ENCODE data around the gene VRTN.
"Not testable (repeated sequence)": the region's sequence is repeated elsewhere in the genome, so short reads cannot be mapped to it uniquely, and the experiment has no call there.

The VRTN gene, protein sequence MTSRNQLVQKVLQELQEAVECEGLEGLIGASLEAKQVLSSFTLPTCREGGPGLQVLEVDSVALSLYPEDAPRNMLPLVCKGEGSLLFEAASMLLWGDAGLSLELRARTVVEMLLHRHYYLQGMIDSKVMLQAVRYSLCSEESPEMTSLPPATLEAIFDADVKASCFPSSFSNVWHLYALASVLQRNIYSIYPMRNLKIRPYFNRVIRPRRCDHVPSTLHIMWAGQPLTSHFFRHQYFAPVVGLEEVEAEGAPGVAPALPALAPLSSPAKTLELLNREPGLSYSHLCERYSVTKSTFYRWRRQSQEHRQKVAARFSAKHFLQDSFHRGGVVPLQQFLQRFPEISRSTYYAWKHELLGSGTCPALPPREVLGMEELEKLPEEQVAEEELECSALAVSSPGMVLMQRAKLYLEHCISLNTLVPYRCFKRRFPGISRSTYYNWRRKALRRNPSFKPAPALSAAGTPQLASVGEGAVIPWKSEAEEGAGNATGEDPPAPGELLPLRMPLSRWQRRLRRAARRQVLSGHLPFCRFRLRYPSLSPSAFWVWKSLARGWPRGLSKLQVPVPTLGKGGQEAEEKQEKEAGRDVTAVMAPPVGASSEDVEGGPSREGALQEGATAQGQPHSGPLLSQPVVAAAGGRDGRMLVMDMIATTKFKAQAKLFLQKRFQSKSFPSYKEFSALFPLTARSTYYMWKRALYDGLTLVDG

DNA sequence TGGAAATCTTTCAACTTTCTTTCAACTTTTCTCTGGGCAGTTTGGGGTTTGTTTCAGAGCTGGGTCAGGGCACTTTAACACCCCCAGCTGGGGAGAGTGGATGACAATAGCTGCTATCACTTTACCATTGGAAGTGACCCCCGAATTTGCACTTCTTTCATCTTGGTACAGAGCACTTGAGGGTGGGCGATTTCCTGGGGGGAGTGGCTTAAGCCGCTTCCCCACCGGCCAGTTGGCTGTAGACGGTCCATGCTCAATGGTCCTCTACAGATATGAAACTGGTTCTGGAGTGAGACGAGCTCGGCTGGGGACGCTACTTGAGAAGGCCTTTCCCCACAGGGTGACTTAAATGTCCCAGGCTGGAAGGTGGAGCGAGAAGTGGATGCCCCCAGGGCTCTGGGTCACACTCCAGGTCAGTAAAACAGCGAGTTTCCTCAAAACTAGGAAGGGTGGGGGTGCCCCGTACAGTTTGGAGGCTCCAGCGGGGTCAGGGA is at the start of gene VRTN:
TSS of gene VRTN (plus strand) at position 231 of the 494 bp plus-strand sequence. CDS start 8,313 bp downstream, outside the sequence.
- DNase-seq (ENCODE audit: low spot score) = no peak

DNA sequence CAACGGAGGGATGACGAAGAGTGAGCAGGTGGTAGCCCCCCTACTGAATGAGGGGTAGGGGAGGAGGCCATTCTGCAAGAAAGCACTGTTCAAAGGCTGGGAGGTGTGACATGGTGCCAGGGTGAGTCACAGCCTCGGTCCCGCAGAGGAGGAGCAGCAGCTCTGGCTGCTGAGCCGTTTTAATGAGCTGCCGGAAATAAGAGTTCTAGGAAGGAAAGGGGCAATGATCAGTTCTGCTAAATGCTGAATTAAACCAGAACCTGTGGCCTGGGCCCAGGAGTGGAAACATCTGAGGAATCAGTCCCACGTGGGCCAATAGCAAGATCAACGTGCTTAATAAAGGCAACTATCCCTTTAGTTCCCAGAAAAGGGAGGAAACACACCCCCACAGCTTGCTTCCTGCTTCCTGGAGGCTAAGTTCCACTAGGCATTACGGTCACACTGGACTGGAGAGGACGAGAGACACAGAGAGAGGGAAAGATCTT is 49.2 kb upstream of the VRTN start:
- DNase-seq (ENCODE audit: low spot score) = no peak

DNA sequence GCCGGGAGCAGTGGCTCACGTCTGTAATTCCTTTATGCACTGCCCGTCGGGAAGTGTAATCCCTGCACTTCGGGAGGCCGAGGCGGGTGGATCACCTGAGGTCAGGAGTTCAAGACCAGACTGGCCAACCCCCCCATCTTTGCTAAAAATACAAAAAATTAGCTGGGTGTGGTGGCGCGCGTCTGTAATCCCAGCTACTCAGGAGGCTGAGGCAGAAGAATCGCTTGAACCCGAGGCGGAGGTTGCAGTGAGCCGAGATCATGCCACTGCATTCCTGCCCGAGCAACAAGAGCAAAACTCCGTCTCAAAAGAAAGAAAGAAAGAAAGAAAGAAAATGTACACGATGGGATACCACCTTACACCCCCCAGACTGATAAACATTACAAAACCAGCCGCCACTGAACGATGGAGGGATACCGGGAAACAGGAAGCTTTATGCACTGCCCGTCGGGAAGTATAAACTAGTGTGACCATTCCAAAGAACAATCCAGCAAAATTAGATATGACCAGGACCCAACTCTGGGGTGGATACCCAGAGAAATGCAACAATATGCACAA is 46.6 kb upstream of the VRTN start:
- no peak for DNase-seq (ENCODE audit: low spot score)

DNA sequence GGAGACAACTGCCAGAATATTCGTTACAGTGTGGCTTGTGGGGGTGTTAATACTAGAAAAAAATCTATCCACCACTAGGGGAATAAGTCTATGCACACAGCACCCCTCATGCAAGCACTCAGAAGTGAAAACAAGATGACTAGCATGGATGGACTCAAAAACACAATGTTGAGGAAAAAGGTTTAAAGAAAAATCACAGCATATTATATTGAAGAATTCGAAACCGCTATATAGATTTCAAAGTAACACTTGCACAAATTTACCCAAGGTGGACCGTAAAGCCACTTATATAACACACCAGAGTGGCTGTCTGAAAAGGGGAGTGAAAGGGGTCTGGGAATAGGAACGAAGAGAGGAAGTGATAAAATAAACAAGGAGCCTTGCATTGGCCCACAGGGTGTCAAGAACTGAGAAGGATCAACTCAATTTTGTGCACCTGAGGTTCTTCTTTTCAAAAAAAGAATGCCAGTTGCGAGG is 46.1 kb upstream of the VRTN start:
- DNase-seq (ENCODE audit: low spot score) = peak; percentile 61

DNA sequence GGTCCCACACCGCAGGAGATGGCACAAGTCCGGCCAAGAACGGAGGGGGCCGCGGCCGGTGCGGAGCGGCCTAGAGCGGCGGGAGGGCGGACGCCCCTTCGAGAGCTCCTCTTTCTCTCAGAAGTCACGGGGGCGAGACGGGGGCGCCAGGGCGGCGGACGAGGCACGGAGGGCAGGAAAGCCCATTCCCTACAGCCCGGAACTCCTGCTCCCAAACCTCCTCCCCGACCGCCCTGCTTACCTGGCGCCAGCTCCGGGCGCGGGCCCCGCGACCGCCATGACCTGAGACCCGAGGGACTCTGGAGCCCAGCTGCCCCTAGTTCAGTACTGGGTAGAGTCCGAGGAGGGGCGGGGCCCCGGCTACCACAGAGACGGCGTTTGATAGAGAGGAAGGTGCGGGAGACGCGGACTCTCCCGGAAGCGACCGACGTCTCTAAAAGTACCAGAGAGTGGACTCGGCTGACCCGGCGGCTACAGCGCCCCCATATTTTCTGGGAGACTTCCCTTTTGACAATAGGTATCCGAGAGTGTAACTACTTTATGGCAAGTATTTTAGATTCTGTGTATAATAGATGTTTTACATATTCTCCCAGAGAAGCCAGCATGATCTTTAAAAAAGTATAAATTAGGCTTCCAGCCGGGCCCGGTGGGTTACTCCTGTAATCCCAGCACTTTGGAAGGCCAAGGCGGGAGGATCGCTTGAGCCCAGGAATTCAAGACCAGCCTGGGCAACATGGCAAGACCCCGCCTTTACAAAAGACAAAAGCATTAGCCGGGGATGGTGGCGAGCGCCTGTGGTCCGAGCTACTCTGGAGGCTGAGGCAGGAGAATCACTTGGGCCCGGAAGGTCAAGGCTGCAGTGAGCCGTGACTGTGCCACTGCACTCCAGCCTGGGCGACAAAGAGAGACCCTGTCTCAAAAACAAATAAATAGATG is 45.4 kb upstream of the VRTN start, which contains the start of gene ABCD4:
TSS of gene ABCD4 (minus strand) at position 301 of the 936 bp plus-strand sequence. CDS start at position 279, 22 bp downstream.
- DNase-seq (ENCODE audit: low spot score) = peak; percentile 93

DNA sequence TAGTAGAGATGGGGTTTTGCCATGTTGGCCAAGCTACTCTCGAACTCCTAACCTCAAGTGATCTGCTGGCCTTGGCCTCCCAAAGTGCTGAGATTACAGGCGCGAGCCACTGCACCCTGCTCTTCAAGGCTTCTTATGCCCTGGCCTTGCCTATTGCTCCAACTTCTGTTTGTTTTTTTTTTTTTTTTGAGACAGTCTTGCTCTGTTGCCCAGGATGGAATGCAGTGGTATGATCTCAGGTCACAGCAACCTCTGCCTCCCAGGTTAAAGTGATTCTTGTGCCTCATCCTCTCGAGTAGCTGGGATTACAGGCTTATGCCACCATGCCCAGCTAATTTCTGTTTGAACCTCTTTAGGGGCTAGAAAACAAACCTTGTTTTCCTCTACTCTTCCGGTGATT is 39.6 kb upstream of the VRTN start:
- DNase-seq (ENCODE audit: low spot score) = no peak

DNA sequence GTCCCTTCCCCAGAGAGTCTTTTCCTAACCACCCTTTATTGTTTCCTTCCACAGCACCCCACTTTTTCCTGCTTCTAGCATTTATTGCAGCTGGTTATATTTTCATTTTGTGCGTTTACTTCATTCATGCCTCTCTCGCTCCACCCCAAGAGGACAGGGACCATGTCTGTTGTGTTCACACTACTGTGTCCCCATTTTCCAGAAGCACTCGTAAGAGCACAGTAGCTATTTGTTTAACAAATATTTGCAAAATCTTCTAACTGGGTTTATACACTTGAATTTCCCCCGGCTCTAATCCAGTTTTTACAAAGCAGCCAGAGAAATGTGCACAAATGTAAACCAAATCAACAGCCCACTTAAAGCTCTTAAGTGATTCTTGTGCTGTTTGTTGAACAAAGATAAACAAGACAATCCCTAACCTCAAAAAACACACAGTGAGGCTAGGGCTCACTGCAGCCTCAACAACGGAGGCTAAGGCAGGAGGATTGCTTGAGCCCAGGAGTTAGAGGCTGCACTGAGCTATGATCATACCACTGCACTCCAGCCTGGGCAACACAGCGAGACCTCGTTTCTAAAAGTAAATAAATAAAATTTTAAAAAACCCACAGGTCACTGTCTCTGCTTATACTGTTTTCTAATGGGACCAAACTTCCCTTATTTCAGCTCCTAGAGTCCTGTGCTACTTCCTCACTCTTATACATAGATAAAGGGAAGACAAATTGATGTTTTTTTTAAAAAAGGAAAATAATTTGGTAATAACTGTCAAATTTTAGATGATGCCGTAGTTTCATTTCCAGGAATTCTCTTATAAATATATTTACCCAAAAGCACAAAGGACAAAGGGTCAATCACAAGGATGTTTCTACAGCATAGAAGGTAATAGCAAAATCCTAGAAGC is 38.9 kb upstream of the VRTN start:
- DNase-seq (ENCODE audit: low spot score) = no peak

DNA sequence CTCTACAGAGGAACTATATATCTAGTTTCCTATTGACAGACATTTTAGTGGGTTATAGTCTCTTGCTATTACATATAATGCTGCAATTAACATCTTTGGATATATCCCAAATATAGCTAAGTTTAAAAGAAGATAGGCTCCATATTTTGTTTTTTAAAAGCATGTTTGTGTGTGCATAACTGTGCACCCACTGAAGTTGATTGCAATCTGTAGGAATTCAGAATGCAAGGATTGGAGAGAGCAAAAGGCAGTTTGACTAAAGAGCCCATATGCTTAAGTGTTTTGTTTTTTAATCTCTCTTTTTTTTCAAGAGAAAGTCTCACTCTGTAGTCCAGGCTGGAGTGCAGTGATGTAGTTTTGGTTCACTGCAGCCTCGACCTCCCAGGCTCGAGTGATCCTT is 36.1 kb upstream of the VRTN start:
- DNase-seq (ENCODE audit: low spot score) = no peak

DNA sequence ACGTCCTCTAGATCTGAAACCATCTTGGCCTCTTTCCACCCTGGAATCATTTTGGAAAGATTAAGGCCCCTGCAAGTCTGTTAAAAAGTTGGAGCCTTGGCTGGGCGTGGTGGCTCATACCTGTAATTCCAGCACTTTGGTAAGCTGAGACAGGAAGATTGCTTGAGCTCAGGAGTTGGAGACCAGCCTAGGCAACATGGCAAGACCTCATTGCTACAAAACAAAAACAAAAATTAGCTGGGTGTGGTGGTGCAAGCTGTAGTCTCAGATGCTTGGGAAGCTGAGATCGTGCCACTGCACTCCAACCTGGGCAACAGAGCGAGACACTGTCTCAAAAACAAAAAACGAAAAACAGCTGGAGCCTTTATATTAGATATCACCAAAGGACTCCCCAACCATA is 34.7 kb upstream of the VRTN start:
- DNase-seq (ENCODE audit: low spot score) = no peak

DNA sequence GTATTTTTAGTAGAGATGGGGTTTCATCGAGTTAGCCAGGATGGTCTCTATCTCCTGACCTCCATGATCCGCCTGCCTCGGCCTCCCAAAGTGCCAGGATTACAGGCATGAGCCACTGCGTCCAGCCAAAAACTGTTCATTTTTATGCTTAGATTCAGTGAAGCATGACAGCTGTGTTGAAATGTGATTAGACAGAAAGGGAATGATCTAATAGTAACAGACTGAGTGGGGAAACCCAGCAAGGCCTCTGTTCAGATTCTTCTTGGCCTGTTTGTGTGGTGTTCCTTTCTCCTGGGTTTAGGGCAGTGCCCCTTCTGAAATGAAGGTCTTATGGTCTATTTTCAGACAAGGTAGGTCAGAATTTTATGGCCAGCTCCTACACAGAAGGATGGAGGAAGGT is 33.7 kb upstream of the VRTN start:
- DNase-seq (ENCODE audit: low spot score) = no peak

DNA sequence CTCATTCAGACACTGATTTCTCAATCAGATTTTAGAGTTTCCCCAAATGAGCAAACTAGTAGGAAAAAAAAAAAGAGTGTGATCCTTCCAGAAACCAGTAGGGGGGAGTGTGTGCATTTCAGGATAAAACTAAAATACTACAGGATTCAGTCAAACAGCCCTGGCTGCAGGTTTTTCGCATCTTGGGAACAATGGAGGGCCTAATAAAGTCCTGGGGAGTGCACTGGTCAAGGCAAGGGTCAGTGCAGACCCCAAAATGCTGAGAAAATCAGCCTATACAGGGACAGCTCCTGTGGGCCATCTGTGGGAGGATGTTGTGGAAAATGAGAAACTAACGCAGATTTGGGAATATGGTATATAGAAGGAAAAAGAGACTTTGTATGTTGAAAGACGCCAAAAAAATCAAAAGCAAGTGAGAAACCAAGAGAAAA is 23.3 kb upstream of the VRTN start:
- DNase-seq (ENCODE audit: low spot score) = peak; percentile 16

DNA sequence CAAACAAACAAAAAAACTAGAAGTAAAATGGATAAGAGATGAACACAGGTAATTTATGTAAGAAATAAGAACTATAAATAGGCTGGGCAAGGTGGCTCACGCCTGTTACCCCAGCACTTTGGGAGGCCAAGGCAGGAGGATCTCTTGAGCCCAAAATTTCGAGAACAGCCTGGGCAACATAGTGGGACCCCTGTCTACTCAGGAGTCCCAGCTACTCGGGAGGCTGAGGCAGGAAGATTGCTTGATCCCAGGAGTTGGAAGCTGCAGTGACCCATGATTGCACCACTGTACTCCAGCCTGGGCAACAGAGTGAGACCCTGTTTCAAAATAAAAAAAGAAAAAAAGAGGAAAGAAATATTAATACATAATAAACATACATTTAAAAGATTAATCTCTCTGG is 22.8 kb upstream of the VRTN start:
- no peak for DNase-seq (ENCODE audit: low spot score)

DNA sequence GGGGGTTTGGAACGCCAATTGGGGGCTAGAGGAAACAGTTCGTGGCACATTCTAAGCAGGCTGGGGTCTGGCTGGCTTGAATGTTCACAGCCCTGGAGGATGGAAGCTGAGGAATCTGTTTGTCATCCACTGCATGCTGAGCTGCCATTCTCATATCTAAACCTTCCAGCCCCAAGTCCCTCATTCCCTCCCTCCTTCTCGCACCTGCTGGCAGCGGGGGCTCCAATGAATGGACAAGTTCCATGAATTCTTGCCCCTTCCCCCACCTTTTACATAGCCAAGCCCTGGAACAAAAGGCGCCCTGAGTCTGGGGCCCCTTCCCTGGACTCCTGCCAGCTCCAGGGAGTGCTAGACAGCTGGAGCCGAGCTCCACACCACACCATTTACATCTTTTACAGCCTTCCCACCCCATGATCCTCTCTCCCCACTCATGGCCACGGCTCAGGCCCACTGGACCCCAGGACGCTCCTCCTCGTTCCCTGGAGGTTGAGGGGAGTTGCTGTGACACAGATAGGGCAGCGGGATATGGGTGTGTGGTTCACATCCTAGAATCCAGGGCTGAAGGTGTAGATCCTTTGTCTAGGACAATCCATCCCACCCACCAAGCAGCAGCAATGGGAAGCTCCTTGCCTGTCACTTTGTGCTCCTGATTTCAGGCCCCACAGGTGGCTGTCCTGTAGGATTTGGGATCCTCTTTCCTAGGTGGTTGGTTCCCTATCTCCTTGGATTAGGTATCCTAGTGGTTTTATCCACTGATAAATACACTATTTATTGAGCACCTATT is 21.7 kb upstream of the VRTN start:
- no peak for DNase-seq (ENCODE audit: low spot score)

DNA sequence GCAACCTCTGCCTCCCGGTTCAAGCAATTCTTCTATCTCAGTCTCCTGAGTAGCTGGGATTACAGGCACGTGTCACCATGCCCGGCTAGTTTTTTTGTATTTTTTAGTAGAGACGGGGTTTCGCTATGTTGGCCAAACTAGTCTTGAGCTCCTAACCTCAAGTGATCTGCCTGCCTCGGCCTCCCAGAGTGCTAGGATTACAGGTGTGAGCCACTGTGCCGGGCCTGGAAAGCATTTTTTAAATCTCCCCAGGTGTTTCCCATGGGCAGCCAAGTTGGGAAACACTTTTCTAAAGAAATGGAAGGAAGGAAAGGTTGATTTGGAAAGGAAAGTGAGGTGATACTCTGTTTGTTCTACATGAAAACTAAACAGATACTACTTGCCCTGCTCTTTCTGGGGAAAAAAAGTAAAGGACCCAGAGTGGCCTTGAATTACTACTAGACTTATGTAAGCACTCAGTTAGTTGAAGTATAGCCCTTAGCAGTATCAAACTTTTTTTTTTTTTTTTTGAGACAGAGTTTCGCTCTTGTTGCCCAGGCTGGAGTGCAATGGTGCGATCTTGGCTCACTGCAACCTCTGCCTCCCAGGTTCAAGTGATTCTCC is 18.2 kb upstream of the VRTN start:
- DNase-seq (ENCODE audit: low spot score) = not testable (repeated sequence)

DNA sequence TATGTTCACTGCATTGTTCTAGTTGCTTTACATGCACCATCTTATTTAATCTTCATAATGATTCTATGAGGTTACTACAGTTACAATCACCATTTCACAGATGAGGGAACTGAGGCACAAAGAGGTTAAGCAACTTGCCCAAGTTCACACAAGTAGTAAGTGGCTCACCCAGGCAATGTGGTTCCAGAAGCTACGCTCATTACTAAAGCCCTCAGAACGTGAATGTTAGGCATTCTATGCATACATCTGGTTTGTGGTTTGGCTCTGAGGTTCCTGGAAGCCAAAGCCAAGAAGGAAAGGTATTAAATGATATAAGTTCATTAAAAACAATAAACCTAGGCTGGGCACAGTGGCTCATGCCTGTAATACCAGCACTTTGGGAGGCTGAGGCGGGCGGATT is 14.4 kb upstream of the VRTN start:
- peak; percentile 18 for DNase-seq (ENCODE audit: low spot score)

DNA sequence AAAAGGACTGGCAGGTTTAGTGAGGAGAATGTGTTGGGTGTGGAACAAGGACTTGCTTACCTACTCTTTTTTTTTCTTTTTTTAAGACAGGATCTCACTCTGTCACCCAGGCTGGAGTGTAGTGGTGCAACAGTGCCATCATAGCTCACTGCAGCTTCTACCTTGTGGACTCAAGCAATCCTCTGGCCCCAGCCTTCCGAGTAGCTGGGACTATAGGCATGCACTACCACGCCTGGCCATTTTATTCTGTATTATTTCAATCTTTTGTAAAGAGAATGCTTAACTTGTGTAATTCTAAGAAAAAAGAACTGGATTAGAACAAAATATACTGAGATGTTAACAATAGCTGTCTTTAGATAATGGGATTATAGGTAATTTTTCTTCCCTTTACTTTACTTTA is 1.9 kb upstream of the VRTN start:
- DNase-seq (ENCODE audit: low spot score) = no peak

DNA sequence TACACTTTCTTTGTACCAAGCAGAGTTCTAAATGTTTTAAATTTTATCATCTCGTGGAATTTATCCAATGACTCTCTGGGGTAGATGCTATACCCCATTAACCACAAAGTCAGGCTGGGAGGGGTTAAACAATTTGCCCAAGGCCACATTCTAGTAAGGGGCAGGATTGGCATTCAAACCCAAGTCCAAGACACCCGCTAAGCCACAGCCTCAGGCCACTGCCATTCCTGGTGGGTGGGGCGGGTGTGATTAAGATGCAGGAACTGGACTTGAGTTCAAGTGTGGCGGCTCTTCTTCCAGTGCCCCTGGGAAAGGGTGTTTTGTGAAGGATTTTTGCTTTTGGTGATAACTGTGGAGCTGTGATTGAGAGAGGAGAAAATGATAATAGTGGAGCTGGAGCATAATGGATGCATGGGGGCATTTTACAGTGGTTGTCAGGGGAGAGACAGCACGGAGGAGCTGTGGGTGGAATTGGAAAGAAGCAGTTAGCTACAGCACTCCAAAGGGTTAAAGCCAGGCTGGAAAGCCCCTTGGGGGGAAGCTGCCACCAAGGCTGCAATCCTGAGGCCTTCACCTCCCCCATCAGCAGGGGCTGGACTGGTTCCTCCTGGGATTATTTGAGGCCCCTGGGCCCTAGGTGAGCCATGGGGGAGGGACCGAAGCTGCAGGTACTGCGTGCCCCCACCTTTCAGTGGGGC is 1.0 kb upstream of the VRTN start:
- DNase-seq (ENCODE audit: low spot score) = no peak

DNA sequence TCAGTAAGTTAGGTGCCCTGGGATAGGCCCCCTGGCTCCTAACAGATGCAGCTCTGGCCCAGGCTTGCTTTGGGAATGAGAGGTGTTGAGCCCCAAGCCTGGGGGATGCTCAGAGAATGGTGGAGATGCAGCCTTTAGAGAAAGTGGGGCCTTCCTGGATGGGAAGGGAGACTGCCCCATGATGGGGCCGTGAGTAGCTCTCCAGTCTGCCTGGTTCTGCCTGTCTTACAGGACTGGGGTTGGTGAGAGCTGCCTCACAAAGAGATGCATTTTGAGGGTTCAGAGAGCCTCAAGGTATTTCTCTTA is 523 bp upstream of the VRTN start:
- no peak for DNase-seq (ENCODE audit: low spot score)
